Brain microvascular endothelial cell (primary cell): ENCODE data around the gene BTBD1.

Experiments
- DNase-seq: peaks from one replicate; pipeline ENCODE4 v3.0.0-alpha.2; 2020
- H3K27ac ChIP-seq: fragments of 250-450 bp; sonication (Bioruptor Pico); 2 replicates; pipeline ENCODE4 v1.5.1; 2020; ENCODE audit warnings: mild to moderate bottlenecking, moderate library complexity
- H3K27me3 ChIP-seq: fragments of 250-450 bp; sonication (Bioruptor Pico); replicated peaks from 2 replicates; pipeline ENCODE4 v1.5.1; 2020; ENCODE audit warnings: mild to moderate bottlenecking
- H3K36me3 ChIP-seq: fragments of 250-450 bp; sonication (Bioruptor Pico); replicated peaks from 2 replicates; pipeline ENCODE4 v1.5.1; 2020; ENCODE audit warnings: mild to moderate bottlenecking
- H3K4me3 ChIP-seq: 2 replicates; pipeline ENCODE4 v1.5.1; 2011; ENCODE audit warnings: low read depth, mild to moderate bottlenecking, control low read depth, low read length, moderate library complexity
- CTCF ChIP-seq: IDR thresholded peaks from 2 replicates; pipeline ENCODE4 v1.5.1; 2011; ENCODE audit warnings: low read depth, mild to moderate bottlenecking, moderate library complexity, low read length, control low read depth, inconsistent platforms; ENCODE audit errors: missing control alignments
- in situ Hi-C: cut with HindIII; loops from 2 replicates; pipeline ENCODE4 v1.10.0; 2017; ENCODE audit warnings: low sequenced_read_pairs, low pct_ligation_motif_present

Gene BTBD1

GRCh38 chr15:82978438-82978837 lies 88.6 kb downstream of the BTBD1 start:
- Histone ChIP-seq H3K27me3 (no peaks in the 10 kb centered on the region), H3K27ac (no peak overlapping the region), H3K4me3 (no peak overlapping the region), H3K36me3 (no peaks in the 10 kb centered on the region)
- in situ Hi-C loops: no loop called here
- TF ChIP-seq CTCF: no peak
- DNase-seq: no peak

- Histone ChIP-seq H3K27me3 (no peaks in the 10 kb centered on the region), H3K27ac (no peak overlapping the region), H3K4me3 (no peak overlapping the region), H3K36me3 (no peaks in the 10 kb centered on the region)
- in situ Hi-C loops: no loop called here
- DNase-seq: no peak
- TF ChIP-seq CTCF: no peak
These were observed 90.0 kb downstream of the BTBD1 start for GRCh38 chr15:82977076-82977475.

GRCh38 chr15:82972990-82973389 lies 94.1 kb downstream of the BTBD1 start:
- H3K36me3 ChIP-seq: no peaks in the 10 kb centered on the region
- no peak for DNase-seq
- no peak overlapping the region for H3K4me3 ChIP-seq
- in situ Hi-C loops: no loop called here
- H3K27ac ChIP-seq: no peak overlapping the region
- TF ChIP-seq CTCF: no peak
- H3K27me3 ChIP-seq: no peaks in the 10 kb centered on the region

GRCh38 chr15:82971218-82971984 lies 95.7 kb downstream of the BTBD1 start:
- Histone ChIP-seq H3K27me3 (no peaks in the 10 kb centered on the region), H3K36me3 (no peaks in the 10 kb centered on the region), H3K4me3 (no peak overlapping the region), H3K27ac (no peak overlapping the region)
- in situ Hi-C loops: no loop called here
- no peak for TF ChIP-seq CTCF
- DNase-seq: no peak

- no peak for DNase-seq
- H3K4me3 ChIP-seq: no peak overlapping the region
- no peaks in the 10 kb centered on the region for H3K36me3 ChIP-seq
- no peaks in the 10 kb centered on the region for H3K27me3 ChIP-seq
- H3K27ac ChIP-seq: no peak overlapping the region
- no peak for TF ChIP-seq CTCF
- in situ Hi-C loops: no loop called here
These were observed 96.4 kb downstream of the BTBD1 start for GRCh38 chr15:82970696-82971095.

- no peak overlapping the region for H3K27ac ChIP-seq
- H3K36me3 ChIP-seq: no peaks in the 10 kb centered on the region
- H3K27me3 ChIP-seq: no peaks in the 10 kb centered on the region
- no peak overlapping the region for H3K4me3 ChIP-seq
- TF ChIP-seq CTCF: no peak
- no peak for DNase-seq
- in situ Hi-C loops: no loop called here
These were observed 96.9 kb downstream of the BTBD1 start for GRCh38 chr15:82970078-82970686.
